IPS-11a (cell line): ENCODE data around the gene BSPRY.
"Not testable (repeated sequence)": the region's sequence is repeated elsewhere in the genome, so short reads cannot be mapped to it uniquely, and the experiment has no call there.

ENCODE experiments used
- H3K4me3 ChIP-seq: one replicate; pipeline ENCODE4 v1.5.1; 2013; ENCODE audit warnings: low read depth, low read length, control low read depth

The BSPRY gene

GRCh38 chr9:113368982-113369854 is 19.9 kb downstream of the BSPRY start:
- H3K4me3 ChIP-seq: no peak overlapping the region

GRCh38 chr9:113369855-113370140 is 20.5 kb downstream of the BSPRY start:
- H3K4me3 ChIP-seq: no peak overlapping the region

DNA sequence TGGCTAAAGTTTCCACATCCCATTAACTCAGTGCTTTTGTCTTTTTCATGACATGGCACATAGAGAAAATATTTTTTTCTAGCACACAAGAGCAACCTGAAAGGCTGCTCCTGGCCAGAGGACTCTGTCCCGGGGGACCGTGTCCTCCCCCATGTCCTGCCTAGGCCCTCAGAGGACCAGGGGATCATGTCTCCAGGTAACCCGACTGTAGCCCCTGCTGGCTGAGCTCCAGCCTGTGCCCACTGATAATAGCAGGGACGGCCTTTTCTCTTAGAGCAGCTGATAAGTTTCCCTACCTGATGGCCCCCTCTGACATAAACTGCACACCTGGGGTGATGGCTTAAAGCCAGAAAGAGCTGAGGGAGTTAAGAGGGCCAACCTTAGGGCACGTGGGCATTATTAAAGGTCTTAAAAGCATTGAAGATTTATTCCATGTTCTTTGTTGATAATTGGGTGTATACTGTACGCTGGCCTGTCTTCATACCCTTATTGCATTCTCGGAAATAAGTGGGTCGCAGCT is 21.5 kb downstream of the BSPRY start:
- no peak overlapping the region for H3K4me3 ChIP-seq

DNA sequence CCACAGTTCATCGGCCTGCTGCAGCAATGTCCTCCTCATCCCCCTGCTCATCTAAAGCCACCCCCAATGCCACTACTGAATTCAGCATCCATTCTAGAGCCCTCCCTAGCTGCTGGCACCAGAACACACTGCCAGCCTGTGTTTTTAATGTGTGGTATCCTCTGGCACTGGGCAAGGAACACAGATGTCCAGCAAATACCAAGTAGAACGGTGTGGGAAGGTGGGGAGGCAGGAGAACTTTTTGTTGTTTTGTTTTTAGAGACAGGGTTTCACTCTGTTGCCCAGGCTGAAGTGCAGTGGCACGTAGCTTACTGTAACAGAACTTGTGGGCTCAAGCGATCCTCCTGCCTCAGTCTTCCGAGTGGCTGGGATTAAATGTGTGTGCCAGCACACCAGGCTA is 22.7 kb downstream of the BSPRY start:
- no peak overlapping the region for H3K4me3 ChIP-seq

- H3K4me3 ChIP-seq: no peak overlapping the region
Measured at GRCh38 chr9:113373256-113373655, 23.9 kb downstream of the BSPRY start.

DNA sequence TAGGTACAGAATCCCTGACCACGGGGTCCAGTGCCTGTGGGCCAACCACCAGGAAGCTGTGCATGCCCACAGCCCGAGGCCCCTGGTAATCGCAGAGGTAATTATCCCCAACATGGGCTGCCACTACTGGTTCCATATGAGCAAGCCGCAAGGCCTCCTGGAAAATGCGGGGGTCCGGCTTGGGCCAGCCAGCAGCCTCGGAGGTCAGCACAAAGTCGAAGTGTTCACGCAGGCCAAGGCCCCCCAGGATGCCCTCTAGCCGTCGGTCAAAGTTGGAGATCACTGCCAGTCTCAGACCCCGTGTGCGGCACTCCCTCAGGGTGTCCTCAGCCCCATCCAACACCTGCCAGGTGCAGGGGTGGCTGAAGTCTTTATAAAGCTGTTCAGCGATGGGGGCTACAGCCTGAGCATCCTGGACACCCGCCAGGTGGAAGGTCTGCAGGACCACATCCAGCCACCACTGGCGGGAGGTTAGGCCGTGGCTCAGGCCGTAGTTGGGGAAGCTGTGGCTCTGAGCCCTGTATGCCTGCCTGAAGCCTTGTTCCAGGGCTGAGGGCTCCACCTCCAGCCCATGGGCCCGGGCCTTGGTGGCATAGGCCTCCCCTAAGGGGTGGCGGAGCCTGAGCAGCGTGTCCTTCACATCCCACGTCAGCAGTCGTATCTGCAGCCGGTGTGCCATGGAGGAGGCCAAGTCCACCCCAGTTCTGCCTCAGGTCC is 24.5 kb downstream of the BSPRY start:
- H3K4me3 ChIP-seq: no peak overlapping the region

GRCh38 chr9:113375057-113376023 is 26.0 kb downstream of the BSPRY start:
- H3K4me3 ChIP-seq: no peak overlapping the region

- peak within 1 kb of the TSS; percentile 65 for H3K4me3 ChIP-seq
Measured at GRCh38 chr9:113376634-113377567, 27.6 kb downstream of the BSPRY start, which contains the start of gene HDHD3. Gene HDHD3 (minus strand): TSS chr9:113376986. CDS start chr9:113374354, 2,632 bp downstream.

DNA sequence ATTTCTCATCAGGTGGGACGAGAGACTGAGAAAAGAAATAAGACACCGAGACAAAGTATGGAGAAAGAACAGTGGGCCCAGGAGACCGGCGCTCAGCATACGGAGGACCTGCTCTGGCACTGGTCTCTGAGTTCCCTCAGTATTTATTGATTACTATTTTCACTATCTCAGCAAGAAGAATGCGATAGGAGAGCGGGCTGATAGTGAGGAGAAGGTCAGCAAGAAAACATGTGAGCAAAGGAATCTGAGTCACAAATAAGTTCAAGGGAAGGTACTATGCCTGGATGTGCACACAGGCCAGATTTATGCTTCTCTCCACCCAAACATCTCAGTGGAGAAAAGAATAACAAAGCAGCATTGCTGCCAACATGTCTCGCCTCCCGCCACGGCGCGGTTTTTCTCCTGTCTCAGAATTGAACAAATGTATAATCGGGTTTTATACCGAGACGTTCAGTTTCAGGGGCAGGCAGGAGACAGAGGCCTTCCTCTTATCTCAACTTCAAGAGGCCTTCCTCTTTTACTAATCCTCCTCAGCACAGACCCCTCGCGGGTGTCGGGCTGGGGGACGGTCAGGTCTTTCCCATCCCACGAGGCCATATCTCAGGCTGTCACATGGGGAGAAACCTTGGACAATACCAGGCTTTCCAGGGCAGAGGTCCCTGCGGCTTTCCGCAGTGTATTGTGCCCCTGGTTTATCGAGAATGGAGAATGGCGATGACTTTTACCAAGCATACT is 29.9 kb downstream of the BSPRY start:
- H3K4me3 ChIP-seq: not testable (repeated sequence)

- H3K4me3 ChIP-seq: not testable (repeated sequence)
Measured at GRCh38 chr9:113379829-113380210, 30.5 kb downstream of the BSPRY start.

GRCh38 chr9:113380869-113381378 is 31.6 kb downstream of the BSPRY start:
- no peak overlapping the region for H3K4me3 ChIP-seq

- not testable (repeated sequence) for H3K4me3 ChIP-seq
Measured at GRCh38 chr9:113381441-113381840, 32.1 kb downstream of the BSPRY start.

DNA sequence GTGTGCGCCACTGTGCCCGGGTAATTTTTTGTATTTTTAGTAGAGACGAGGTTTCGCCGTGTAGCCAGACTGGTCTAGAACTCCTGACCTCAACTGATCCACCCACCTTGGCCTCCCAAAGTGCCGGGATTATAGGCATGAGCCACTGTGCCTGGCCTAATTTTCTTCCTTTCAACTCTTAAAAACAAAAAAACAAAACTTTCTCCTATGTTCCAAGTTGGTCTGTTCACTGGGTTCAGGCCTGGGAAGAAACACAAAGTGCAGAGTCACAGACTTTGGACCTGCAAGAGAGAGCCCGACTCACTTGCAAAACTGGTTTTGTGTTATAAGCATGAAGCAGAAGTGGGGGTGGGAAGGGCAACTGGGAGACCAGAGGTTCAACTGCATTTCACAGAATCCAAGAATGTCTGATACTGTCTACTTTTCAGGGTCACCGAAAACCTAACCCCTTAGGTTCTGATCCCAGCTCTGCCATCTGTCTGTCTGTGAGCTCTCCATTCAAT is 32.6 kb downstream of the BSPRY start:
- no peak overlapping the region for H3K4me3 ChIP-seq

DNA sequence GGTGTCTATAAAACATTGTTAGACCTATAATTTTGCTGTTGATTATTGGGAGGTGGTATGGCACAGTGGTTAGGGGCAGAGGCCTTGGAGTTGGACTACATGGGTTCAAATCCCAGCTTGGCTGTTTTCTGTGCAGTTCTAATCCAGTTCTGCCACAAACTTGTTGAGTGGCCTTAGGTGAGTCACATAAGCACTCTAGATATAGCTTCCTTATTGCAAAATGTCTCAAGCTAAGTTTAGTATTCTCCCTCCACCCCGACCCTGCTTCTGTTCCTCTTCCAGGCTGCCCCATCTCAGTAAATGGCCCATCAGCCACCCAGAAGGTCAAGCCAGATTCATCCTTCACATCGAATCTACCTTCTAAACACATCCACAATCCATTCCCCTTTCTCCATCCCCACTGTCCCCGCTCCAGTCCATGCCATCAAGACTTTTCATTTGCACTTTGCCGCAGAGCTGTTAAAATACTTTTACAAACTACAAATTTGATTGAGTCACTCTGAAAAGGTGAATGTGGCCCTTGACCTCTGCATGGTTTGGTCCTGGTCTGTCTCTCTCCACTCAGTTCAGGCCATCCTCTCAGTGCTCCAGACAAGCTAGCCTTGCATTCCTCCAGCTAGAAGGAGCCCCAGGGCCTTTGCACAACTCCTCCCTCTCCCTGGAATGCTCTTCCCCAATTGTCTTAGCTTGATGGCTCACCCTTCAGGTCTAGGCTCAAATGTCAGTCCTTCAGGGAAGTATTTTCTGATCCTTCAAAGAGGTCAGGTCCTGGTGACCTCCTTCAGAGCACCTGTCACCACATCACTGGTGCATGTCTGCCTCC is 37.4 kb downstream of the BSPRY start:
- no peak overlapping the region for H3K4me3 ChIP-seq

- H3K4me3 ChIP-seq: no peak overlapping the region
Measured at GRCh38 chr9:113387560-113388230, 38.4 kb downstream of the BSPRY start.

DNA sequence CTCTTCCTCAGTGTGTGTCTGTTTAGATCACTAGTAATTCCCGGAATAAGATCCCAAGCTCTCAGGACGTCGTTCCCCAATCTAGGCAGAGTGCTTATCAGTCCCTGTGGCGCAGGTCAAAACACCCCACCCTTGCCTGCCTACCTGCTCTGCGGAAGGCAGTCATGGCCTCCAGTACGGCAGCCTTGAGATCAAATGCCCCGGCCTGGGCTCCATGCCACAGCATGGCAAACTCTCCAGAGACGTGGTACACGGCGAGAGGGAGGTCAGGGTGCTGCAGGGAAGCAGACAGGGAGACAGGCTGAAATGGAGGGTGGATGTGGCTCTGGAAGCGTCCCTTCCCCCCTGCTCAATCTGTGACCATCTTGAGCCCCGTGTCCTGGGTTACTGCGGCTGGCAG is 39.5 kb downstream of the BSPRY start:
- H3K4me3 ChIP-seq: no peak overlapping the region

- no peak overlapping the region for H3K4me3 ChIP-seq
Measured at GRCh38 chr9:113389451-113389850, 40.1 kb downstream of the BSPRY start.
